GM23338 (cell line): ENCODE results near the gene MYO1D. TPM values are rescaled to one million over a fixed set of nuclear protein-coding genes. Genes with fewer than 3 reads are reported as not detected.
A peak's percentile ranks its signal among the peaks of the same experiment; 100 is the strongest.

Experiments used
- ATAC-seq: fragments of 200-7000 bp; cut with Tn5 transposase; 3 replicates; pipeline ENCODE4 v1.9.1; 2020
- DNase-seq: peaks from one replicate; pipeline ENCODE4 v3.0.0-alpha.2; 2015; ENCODE audit warnings: low spot score
- H2AFZ ChIP-seq: fragments of 200-600 bp; sonication (generic); 2 replicates; pipeline ENCODE4 v1.8.0; 2016; ENCODE audit warnings: antibody characterized with exemption, mild to moderate bottlenecking, moderate library complexity
- H3F3A ChIP-seq: fragments of 200-600 bp; sonication (generic); replicated peaks from 2 replicates; pipeline ENCODE4 v1.8.0; 2017; ENCODE audit warnings: antibody characterized with exemption, mixed run types, low read depth
- H3K27ac ChIP-seq: fragments of 200-600 bp; sonication (generic); 2 replicates; pipeline ENCODE4 v1.6.1; 2016; ENCODE audit warnings: low read depth
- H3K27me3 ChIP-seq: fragments of 200-600 bp; sonication (generic); 2 replicates; pipeline ENCODE4 v1.8.0; 2016; ENCODE audit warnings: mild to moderate bottlenecking, mixed run types, moderate library complexity; ENCODE audit not compliant: insufficient read depth
- H3K36me3 ChIP-seq: fragments of 200-600 bp; sonication (generic); 2 replicates; pipeline ENCODE4 v1.8.0; 2016; ENCODE audit warnings: mild to moderate bottlenecking; ENCODE audit not compliant: insufficient read depth
- H3K4me1 ChIP-seq: fragments of 200-600 bp; sonication (generic); 2 replicates; pipeline ENCODE4 v1.8.0; 2016; ENCODE audit warnings: mild to moderate bottlenecking, moderate library complexity; ENCODE audit not compliant: insufficient read depth
- H3K4me2 ChIP-seq: fragments of 200-600 bp; sonication (generic); 2 replicates; pipeline ENCODE4 v1.7.1; 2017; ENCODE audit warnings: mixed run types
- H3K4me3 ChIP-seq: fragments of 200-600 bp; sonication (generic); 2 replicates; pipeline ENCODE4 v1.6.1; 2016; ENCODE audit warnings: mixed run types
- H3K79me2 ChIP-seq: fragments of 200-600 bp; sonication (generic); replicated peaks from 2 replicates; pipeline ENCODE4 v1.8.0; 2017; ENCODE audit warnings: mild to moderate bottlenecking; ENCODE audit not compliant: insufficient read depth
- H3K9me2 ChIP-seq: fragments of 200-600 bp; sonication (generic); 2 replicates; pipeline ENCODE4 v1.8.0; 2017; ENCODE audit not compliant: insufficient read depth
- H4K20me1 ChIP-seq: fragments of 200-600 bp; sonication (generic); replicated peaks from 2 replicates; pipeline ENCODE4 v1.8.0; 2017; ENCODE audit warnings: mild to moderate bottlenecking; ENCODE audit not compliant: insufficient read depth
- H3K27ac Mint-ChIP-seq: 2 replicates; pipeline ENCODE4 v1.8.0; 2020; ENCODE audit warnings: inconsistent platforms, mild to moderate bottlenecking, moderate library complexity, mixed read lengths
- H3K27me3 Mint-ChIP-seq: 3 replicates; pipeline ENCODE4 v1.8.0; 2022; ENCODE audit warnings: low read depth, mild to moderate bottlenecking, moderate library complexity, mixed read lengths, inconsistent platforms; ENCODE audit not compliant: insufficient read depth, poor library complexity
- H3K36me3 Mint-ChIP-seq: 3 replicates; pipeline ENCODE4 v1.8.0; 2021; ENCODE audit warnings: low read depth, mild to moderate bottlenecking, inconsistent platforms, moderate library complexity, mixed read lengths
- H3K4me1 Mint-ChIP-seq: 3 replicates; pipeline ENCODE4 v1.8.0; 2020; ENCODE audit warnings: mild to moderate bottlenecking, inconsistent platforms, mixed read lengths
- H3K4me3 Mint-ChIP-seq: 3 replicates; pipeline ENCODE4 v1.8.0; 2021; ENCODE audit warnings: moderate library complexity, mild to moderate bottlenecking, inconsistent platforms, mixed read lengths
- H3K9me3 Mint-ChIP-seq: 3 replicates; pipeline ENCODE4 v1.8.0; 2020; ENCODE audit warnings: moderate library complexity, mild to moderate bottlenecking, inconsistent platforms, mixed read lengths
- CTCF ChIP-seq, 2 experiments: fragments of 200-600 bp in 1 of 2; sonication (generic) in 1 of 2; conservative IDR thresholded peaks; 2 replicates each; pipeline versions ENCODE4 v1.5.1 to v1.6.1; 2016 to 2017; ENCODE audit warnings: antibody characterized with exemption in 2 of 2, low read depth in 2 of 2, mild to moderate bottlenecking in 2 of 2, moderate library complexity in 1 of 2
- ETS1 ChIP-seq: IDR thresholded peaks from 2 replicates; pipeline ENCODE4 v1.6.1; 2016; ENCODE audit warnings: antibody characterized with exemption
- EZH2 ChIP-seq: fragments of 200-600 bp; sonication (generic); IDR thresholded peaks from one replicate; pipeline ENCODE4 v1.8.0; 2017; ENCODE audit warnings: antibody characterized with exemption, mild to moderate bottlenecking, low read depth; ENCODE audit not compliant: unreplicated experiment
- EZH2phosphoT487 ChIP-seq: fragments of 200-600 bp; sonication (generic); IDR thresholded peaks from one replicate; pipeline ENCODE4 v1.8.1; 2018; ENCODE audit warnings: antibody characterized with exemption; ENCODE audit not compliant: unreplicated experiment
- JUNB ChIP-seq: IDR thresholded peaks from one replicate; pipeline ENCODE4 v1.6.1; 2016; ENCODE audit warnings: antibody characterized with exemption; ENCODE audit not compliant: unreplicated experiment
- NANOG ChIP-seq: IDR thresholded peaks from 2 replicates; pipeline ENCODE4 v1.6.1; 2016; ENCODE audit warnings: antibody characterized with exemption, borderline replicate concordance
- POLR2AphosphoS5 ChIP-seq: IDR thresholded peaks from 2 replicates; pipeline ENCODE4 v1.6.1; 2016; ENCODE audit warnings: antibody characterized with exemption, low read depth
- REST ChIP-seq: IDR thresholded peaks from one replicate; pipeline ENCODE4 v1.6.1; 2018; ENCODE audit warnings: antibody characterized with exemption; ENCODE audit not compliant: unreplicated experiment
- STAT1 ChIP-seq: IDR thresholded peaks from one replicate; pipeline ENCODE4 v1.6.1; 2016; ENCODE audit warnings: antibody characterized with exemption; ENCODE audit not compliant: unreplicated experiment
- ZNF114 ChIP-seq: fragments of 250-450 bp; sonication (Bioruptor Pico); IDR thresholded peaks from 2 replicates; pipeline ENCODE4 v1.5.0; 2020; ENCODE audit warnings: mild to moderate bottlenecking, moderate library complexity
- ZNF331 ChIP-seq: fragments of 250-450 bp; sonication (Bioruptor Pico); IDR thresholded peaks from 2 replicates; pipeline ENCODE4 v1.5.0; 2020; ENCODE audit warnings: low read depth, mild to moderate bottlenecking, moderate library complexity
- ZNF462 ChIP-seq: fragments of 250-450 bp; sonication (Bioruptor Pico); IDR thresholded peaks from 2 replicates; pipeline ENCODE4 v1.5.0; 2020; ENCODE audit warnings: mild to moderate bottlenecking, moderate library complexity
- polyA plus RNA-seq: library from polyadenylated mRNA; unstranded; fragments of >200 nt; fragmentation: Nextera tagmentation; extraction: Ambion mirVana; gene quantifications from 2 replicates; pipeline ENCODE4 v1.2.1, GENCODE V29; 2016
- total RNA-seq: library from RNA; depleted of rRNA; stranded (reverse); fragments of >200 nt; shearing (Covaris generic); gene quantifications from 2 replicates; pipeline ENCODE4 v1.2.3, GENCODE V29; 2014

The MYO1D gene
- total and polyA plus RNA-seq, 2 experiments from 2014 or later: 8.6 to 28.6 TPM

- TF ChIP-seq ETS1 (no peak), ZNF114 (CRISPR knock-in tag) (no peak), REST (no peak)
These were observed 5.8 kb upstream of the MYO1D start (continued) for GRCh38 chr17:32882734-32883133.

- Histone ChIP-seq H3K27ac (no peak overlapping the region), H2AFZ (peak overlapping the region; percentile 29; the same call in 1 of the 2 replicates)
- TF ChIP-seq POLR2AphosphoS5: no peak
- TF ChIP-seq ZNF462 (CRISPR knock-in tag): no peak
- no peak for TF ChIP-seq EZH2
- TF ChIP-seq JUNB: no peak
- no peak for TF ChIP-seq ZNF331 (CRISPR knock-in tag)
- no peak for TF ChIP-seq EZH2phosphoT487
- no peak for TF ChIP-seq ZNF114 (CRISPR knock-in tag)
- TF ChIP-seq ETS1: no peak
- no peak for TF ChIP-seq STAT1
- TF ChIP-seq NANOG: no peak
- TF ChIP-seq CTCF (conservative IDR thresholded peaks at IDR 0.05; ENCODE audit: low read depth in 2 of 2): no peak
These were observed 5.1 kb upstream of the MYO1D start for GRCh38 chr17:32882029-32882428.

More at GRCh38 chr17:32882029-32882428, 5.1 kb upstream of the MYO1D start:
- Mint-ChIP-seq H3K27me3 (peaks cover 4% of the 10 kb centered on the region), H3K27ac (no peak overlapping the region), H3K4me3 (no peak overlapping the region), H3K4me1 (peaks cover 10% of the 10 kb centered on the region), H3K36me3 (peaks cover 7% of the 10 kb centered on the region), H3K9me3 (peaks cover 7% of the 10 kb centered on the region; the same call in 2 of the 3 replicates)
- Histone ChIP-seq H3K36me3 (no peaks in the 10 kb centered on the region), H3K4me2 (no peak overlapping the region), H3K4me3 (no peak overlapping the region), H3F3A (no peaks in the 10 kb centered on the region), H3K9me2 (0 out of 2 replicates have a peak, but pooled peaks cover 8% of the 10 kb centered on the region), H3K79me2 (no peaks in the 10 kb centered on the region), H4K20me1 (no peaks in the 10 kb centered on the region), H3K4me1 (peaks cover 10% of the 10 kb centered on the region), H3K27me3 (no peaks in the 10 kb centered on the region)
- DNase-seq (no peak), ATAC-seq (no peak)
